Activated CD8-positive, alpha-beta memory T cell treated with anti-CD3 and anti-CD28 coated beads, Interleukin-2, amount 50 U/mL, for 24 hours (primary cell): ENCODE data around the gene COLGALT1.

Experiments used
- DNase-seq: peaks from one replicate; pipeline ENCODE4 v3.0.0-alpha.2; 2020; ENCODE audit errors: extremely low read depth

The COLGALT1 gene

DNA sequence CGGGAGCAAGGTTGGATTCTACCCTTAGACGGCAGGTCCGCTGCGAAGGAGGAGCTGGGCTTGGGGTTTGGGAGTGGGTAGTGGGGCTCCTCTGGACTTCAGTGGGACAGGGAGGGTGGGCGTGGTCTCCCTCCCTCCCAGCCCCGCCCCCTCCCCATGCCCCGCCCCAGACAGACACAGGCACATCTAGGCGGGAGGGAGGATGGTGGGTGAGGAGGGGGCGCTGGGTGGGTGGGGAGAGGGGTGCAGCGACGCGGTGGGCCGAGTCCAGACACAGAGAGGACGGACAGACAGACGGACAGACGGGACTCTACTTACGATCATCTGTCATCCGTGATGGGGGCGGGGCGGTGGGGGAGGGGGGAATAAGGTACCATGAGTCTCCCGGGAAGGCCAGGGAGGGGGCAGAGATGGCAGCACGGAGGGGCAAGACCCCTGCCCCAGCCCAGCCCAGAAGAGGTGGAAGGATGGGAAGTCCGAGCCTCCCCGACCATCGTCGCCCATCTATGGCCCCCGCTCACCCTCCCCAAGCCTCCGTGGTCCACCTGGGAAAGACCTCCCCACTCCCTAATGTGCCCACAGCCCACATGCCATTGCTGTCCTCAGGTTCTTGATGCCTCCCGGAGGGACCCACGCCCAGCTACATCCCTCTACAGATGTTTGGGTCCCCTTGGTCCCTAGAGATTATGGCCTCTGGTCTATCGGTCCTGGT is 67.9 kb downstream of the COLGALT1 start:
- no peak for DNase-seq

DNA sequence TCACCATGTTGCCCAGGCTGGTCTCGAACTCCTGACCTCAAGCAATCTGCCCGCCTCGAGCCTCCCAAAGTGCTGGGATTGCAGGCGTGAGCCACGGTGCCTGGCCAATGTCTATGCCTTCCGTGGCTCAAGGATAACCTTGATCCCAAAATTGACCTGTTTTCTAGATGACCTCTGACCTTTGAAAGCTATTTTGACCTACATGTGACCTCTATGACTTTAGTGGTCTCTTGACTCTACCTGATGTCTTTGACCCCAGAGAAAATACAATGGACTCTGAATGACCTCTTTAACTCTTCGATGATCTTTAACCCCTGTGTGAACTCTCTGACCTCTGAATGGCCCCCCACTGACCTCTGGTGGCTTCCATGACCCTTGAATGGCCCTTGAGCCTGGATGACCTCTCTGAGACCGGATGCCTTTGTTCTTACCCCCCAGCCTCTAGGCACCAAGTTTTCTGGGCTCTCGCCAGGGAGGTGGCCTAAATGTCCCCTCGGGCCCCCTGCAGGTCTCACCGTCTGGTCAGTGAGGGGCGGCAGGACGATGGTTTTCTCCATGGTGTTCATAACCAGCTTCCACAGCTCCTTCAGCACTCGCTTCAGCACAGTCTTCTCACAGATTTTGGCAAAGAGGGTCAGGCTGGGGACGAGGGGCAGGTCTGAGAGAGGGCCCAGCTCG is 69.0 kb downstream of the COLGALT1 start:
- no peak for DNase-seq

DNA sequence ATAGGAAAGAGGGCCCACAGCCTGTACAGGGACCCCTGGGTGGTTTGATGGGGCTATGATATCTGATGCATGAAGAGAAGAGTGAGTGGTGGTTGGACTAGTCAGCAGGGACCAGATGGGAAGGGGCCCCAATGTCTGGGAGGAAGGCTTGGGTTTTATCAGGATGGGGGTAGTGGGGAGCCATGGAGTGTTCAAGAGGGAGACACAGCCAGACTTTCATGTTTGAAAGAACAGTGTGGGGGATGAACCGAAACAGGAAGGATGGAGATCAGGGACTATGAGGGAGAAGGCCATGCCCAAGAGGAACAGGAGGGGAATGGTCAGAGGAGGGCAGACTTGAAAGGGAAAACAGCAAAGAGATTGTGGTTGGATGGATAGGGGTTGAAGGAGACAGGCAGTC is 69.6 kb downstream of the COLGALT1 start:
- no peak for DNase-seq

DNA sequence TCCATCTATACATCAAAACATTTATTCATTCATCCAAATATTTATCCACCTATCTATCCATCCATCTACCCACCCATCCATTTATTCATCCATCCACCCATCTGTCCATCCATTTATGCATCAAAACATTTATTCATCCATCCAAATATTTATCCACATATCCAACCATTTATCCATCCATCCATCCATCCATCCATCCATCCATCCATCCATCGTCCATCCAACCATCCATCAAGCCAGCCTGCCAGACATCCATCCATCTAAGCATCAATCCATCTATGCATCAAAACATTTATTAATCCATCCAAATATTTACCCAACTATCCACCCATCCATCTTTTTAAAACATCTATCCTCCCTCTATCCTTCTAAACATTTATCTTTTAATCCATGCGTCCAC is 70.5 kb downstream of the COLGALT1 start:
- DNase-seq = no peak

DNA sequence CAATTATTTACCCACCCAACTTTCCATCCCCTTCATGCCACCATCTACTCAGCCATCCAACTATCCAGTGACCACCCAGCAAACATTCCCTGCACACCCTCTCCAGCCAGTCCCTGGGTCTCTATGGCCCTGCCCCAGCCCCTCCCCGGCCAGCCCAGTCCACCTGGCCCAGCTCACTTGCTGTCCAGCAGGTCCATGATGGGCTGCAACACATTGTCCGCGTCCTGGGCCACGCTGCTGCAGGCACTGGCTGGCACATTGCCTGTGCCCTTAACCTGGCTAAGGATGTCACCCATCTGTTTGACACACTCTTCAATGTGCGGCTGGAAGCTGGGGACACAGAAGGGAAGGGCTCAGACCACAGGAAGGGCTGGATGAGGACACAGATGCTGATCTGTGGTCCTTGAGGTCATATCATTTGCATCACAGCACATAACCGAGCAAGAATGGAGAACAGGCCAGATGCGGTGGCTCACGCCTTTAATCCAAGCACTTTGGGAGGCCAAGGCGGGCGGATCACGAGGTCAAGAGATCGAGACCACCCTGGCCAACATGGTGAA is 71.1 kb downstream of the COLGALT1 start:
- DNase-seq = no peak

DNA sequence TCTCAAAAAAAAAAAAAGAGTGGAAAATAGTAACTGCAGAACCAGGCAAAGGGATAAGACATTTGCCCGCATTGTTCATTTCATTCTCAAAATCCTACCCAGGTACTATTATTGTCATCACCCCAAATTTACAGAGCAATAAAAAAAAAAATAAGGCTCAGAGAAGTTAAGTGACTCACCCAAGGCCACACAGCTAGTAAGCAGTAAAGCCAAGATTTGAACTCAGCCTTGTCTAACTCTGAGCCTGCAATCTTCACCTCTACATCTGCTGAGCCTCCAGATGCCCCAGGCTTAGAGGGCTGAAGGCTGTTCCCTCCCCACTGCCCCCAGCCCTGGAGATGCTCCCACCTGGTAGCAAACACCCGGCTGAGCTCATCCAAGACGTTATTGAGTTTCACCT is 71.7 kb downstream of the COLGALT1 start:
- DNase-seq = no peak

DNA sequence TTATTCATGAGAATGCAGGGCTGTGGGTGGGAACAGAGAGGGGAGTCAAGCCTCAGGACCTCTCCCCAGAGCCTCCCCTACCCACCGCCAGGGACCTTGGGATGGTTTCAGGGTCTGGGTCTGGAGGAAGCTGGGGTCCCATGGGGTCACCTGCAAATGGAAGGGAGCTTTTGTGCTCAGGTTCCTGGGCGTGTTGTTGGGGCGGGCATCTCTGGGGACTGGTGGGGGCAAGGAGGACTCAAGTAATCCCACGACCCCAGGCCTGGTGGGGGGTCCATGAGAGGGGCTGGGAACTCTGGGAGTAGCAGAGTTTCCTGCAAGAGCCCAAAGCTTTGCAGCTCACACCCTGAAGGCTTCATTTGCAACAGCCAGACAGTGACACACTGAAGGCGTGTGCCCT is 72.5 kb downstream of the COLGALT1 start:
- DNase-seq = no peak

DNA sequence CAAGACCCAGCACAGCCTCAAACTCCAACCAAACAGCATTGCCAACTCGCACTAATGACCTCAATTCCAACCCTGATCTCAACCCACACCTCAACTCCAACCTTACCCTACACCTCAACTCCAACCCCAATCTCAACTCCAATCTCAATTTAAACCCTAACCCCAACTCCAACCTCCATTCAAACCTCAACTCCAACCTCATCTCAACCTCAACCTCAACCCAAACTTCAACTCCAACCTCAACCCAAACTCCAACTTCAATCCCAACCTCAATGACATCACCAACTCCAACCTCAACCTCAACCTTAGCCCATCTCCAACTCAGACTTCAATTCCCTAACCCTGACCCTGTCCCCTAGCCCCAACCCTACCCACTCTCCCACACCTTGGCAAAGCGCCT is 74.3 kb downstream of the COLGALT1 start:
- no peak for DNase-seq

DNA sequence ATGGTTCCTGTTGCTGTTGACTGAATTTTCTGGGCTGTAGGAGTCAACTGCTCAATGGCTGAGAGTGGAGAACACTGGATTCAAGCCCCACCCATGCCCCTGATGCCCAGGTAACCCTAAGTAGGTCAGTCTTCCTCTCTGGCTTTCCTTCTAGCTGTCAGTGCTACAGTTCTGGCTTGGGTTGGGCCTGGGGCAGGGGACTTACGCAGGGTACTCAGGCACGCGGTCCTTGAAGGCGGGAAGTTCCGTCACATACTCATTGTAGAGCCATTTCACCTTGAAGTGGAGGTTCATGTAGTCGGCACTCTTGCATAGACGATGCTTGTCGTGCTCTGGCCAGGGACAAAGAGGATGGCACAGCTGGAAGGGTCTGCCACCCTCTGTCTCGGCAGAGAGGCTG is 77.1 kb downstream of the COLGALT1 start:
- no peak for DNase-seq
